Daoy (cell line): ENCODE data around the gene TRIM62. TPM values are rescaled to one million over a fixed set of nuclear protein-coding genes. Genes with fewer than 3 reads are reported as not detected.
"Not testable (repeated sequence)": the region's sequence is repeated elsewhere in the genome, so short reads cannot be mapped to it uniquely, and the experiment has no call there.

ENCODE experiments used
- DNase-seq: peaks from one replicate; pipeline ENCODE4 v3.0.0-alpha.2; 2015; ENCODE audit warnings: low read depth
- total RNA-seq: library from RNA; depleted of rRNA; stranded (reverse); fragments of >200 nt; shearing (Covaris generic); gene quantifications from 2 replicates; pipeline ENCODE4 v1.2.3, GENCODE V29; 2014

The TRIM62 gene
- total RNA-seq, 1 experiment from 2014 or later: 5.4 TPM

DNA sequence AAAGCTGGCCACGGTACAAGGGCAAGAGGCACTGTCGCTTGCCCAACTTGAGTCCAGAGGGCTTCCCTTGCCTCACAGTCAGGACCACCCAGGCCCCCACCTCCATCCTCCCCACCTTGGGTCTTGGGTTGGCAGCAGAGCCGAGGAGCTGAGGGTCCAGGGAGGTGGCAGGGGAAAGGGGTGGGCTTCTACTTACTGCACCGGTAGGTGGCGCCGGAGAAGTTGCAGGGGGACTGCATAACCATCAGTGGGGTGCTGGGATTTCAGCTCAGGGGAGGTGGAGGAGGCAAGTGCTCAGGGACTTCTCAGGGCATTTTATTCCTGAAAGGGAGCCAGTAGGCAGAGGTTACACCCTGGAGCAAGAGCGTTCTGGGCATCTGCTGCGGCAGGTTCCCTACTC is 44.0 kb downstream of the TRIM62 start:
- DNase-seq: peak; percentile 57

DNA sequence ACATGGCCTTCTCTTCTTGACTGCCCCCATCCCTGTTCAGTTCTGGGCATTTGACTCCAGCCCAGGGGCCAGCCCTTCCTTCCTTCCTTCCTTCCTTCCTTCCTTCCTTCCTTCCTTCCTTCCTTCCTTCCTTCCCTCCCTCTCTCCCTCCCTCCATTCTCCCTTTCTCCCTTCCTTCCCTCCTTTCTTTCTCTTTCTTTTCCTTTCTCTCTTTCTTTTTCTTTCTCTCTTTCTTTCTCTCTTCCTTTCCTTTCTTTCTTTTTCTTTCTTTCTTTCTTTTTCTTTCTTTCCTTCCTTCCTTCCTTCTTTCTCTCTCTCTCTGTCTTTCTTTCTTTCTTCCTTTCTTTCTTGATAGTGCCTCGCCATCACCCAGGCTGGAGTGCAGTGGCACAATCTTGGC is 45.8 kb downstream of the TRIM62 start:
- not testable (repeated sequence) for DNase-seq

DNA sequence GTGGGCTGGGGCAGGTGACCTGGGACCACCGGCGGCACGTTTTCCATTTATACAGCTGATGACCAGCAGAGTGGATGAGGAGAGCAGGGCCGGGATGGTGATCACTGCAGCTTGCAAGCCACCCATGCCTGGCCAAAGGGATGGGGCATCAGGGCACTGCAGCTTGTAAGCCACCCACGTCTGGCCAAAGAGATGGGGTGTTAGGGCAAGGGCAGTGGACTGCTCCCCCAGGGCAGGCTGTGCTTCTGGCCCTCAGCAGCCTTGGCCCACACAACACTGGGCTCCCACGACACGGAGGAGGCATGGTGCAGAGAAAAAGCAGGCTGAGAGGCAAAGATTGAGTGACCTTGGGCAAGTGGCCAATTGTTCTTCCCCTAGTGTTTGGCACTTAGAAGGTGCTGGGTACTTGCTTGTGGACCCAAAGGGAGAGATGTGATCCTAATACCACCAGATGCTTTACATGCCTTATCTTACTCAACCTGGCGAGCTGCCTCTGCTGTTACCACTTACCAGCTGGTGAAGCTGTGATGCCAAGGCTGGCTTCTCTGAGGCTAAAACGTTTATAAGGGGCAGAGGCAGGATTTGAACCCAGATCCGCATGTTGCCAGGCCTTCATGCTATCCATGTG is 48.3 kb downstream of the TRIM62 start:
- DNase-seq: no peak

DNA sequence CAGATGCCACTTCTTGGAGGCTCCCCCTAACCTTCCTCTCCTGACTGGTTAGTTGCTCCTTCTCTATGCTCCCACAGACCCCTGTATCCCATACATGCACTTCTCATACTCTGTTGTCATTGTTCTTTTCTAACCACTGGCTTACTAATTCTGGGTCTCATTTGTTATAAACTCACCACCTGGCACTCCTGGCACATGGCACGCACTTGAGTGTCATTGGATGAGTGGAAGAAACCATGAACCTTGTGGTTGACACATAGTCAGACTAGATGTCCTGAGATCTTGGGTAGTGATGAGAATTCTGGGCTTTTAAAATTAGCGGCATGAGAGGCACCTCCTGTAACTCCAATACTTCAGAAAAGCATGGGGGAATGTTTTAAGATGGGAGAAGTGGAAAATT is 49.3 kb downstream of the TRIM62 start:
- DNase-seq: no peak

DNA sequence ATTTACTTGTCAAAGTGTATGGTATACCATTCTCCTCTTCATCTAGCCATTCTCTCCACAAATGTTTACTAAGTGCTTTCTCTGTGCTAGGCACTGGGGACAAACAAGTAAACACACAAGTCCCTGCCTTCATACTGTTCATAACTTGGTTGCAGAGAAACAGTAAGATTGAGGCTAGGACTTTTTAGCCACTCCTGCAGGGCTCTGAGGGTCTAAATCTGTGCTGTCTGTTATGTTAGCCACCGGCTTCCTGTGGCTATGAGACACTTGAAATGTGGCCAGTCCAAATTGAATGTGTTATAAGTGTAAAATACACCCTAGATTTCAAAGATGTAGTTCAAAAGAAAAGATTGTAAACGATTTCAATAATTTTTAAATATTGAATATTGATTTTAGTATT is 50.7 kb downstream of the TRIM62 start:
- DNase-seq: no peak

DNA sequence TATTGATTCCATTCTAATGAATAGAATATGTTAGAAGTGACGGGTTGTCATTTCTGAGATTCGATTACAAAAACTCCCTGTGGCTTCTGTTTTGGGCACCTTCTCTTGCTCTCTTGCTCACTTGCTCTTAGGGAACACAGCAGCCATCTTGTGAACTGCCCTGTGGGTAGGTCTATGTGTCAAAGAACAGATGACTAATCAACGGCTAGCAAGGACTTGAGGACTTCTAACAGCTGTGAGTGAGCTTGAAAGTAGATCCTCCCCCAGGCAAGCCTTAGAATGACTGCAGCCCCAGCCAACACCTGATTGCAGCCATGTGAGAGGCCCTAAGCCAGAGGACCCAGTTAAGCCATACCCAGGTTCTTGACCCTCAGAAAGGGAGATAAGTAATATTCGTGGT is 51.5 kb downstream of the TRIM62 start:
- peak; percentile 37 for DNase-seq

DNA sequence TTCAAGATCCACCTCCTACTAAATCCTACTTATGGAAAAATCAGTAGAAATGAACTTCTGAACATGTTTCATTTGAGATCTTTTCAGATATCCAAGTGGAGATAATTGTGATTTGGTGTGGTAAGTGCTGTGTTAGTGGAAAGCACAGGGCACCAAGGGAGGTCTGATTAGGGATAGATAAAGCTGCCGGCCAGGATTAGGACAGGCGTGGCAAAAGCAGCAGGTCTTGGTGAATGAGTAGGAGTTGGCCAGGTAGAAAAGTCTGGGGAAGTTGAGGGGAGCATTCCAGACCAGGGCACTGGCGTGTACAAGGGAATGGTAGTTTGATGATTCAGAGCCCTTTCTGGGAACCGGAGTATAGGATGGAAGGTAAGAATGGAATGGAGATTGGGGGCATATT is 53.1 kb downstream of the TRIM62 start:
- no peak for DNase-seq

DNA sequence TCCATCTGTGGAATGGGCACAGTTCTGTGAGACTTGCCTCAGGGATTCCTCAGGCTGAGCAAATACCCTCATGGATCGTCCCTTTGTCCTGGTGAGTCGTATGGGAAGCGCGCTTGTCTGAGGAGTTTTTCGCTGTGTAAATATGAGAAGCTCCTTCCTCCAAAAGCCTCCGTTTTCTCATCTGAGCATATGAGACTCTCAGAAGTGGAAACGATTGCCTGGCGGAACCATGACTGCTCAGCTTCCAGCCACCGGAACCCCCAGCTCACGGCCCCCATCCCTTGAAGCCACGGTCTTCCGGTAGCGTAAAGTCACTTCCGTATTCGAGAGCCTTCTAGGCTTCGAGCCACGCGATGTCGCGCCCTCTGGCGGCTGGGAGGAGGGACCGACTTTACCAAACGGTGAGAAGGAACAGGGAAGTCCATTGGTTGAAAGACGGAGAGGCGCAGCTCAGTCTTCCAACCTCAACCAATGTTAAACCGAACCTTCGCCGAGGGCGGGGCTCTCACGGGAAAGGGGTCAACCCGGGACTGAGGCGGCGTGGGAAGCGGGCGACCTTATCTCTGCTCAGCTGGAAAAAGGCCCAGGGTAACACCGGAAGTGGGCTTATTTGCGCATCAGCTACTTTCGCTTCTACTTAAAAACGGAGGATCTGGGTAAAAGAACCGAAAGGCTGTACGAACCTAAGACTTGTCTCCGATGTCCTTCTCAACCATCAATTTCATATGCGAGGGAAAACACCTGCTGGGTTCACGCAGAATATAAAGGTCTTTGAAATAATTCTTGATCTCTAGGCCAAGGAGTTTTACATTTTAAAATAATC is 54.6 kb downstream of the TRIM62 start:
- peak; percentile 100 for DNase-seq

DNA sequence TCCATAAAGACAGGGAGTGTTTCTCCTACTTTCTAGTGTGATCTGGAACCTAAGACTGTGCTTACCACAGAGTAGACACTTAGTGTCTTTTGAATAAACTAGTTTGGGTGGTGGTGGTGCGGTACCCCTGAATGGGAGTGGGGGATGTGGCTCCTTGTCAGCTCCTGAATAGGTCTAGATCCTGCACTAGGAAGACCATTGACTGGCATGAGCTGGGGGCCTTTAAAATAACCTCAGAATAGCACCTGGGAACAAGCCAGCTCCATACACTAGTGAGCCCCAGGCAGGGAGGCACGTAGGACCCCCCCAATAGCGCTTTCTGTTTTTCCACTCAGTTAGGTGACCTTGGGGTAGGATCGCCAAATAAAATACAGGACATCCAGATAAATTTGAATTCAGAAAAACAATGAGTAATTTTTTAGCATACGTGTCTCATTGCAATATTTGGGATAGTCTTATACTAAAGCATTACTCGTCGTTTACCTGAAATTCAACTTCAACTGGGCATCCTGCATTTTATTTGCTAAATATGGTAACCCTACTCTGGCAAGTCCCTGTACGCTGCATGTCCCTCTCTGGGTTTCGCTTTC is 55.3 kb downstream of the TRIM62 start:
- no peak for DNase-seq

DNA sequence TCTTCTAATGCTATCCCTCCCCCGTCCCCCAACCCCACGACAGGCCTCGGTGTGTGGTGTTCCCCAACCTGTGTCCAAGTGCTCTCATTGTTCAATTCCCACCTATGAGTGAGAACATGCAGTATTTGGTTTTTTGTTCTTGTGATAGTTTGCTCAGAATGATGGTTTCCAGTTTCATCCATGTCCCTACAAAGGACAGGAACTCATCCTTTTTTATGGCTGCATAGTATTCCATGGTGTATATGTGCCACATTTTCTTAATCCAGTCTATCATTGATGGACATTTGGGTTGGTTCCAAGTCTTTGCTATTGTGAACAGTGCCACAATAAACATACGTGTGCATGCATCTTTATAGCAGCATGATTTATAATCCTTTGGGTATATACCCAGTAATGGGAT is 57.2 kb downstream of the TRIM62 start:
- DNase-seq: not testable (repeated sequence)

DNA sequence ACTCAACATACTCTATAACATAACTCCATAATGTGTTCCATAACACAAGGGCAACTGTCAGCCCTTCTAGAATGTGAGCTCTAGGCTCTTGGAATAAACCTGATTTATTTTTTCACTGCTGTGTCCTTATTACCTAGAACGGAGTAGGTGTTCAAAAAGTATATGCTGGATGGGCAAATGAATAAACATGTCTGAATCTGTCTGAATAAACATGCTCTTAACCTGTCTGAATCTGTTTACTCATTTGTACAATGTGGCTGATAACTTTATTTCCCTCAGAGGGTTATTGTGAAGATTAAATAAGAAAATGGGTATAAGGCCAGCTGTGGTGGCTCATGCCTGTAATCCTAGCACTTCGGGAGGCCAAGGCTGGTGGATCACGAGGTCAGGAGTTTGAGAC is 58.6 kb downstream of the TRIM62 start:
- no peak for DNase-seq

DNA sequence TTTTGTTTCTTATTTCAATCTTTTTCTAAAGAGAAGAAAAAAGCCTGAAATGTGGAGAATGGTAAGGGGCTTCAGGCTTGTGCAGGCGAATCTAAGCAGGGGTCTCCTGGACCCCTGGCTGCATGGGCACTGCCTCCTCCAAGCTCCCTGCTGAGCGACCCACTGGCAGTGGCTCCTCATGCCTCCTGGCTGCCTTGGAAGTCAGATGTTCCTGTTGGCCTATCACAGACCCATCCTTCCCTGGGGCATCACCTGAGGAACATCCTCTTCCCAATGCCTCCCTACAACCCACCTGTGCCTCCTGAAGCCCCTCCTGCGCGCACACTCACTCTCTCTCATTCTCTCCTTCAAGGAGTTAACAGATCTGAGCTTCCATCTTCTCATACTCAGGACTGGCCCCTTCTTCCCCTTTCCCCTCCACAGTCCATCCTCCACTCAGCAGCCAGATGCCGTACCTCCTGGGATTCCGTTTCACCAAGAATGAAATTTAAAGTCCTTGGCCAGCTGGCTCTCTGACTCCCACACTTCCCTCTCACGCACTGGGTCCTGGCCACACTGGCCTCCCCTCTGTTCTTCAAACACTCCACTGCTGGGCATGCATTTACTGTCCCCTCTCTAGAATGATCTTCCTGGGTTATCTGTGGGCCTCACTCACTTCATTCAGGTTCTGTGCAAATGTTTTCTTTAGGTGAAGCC is 59.2 kb downstream of the TRIM62 start:
- DNase-seq: no peak

DNA sequence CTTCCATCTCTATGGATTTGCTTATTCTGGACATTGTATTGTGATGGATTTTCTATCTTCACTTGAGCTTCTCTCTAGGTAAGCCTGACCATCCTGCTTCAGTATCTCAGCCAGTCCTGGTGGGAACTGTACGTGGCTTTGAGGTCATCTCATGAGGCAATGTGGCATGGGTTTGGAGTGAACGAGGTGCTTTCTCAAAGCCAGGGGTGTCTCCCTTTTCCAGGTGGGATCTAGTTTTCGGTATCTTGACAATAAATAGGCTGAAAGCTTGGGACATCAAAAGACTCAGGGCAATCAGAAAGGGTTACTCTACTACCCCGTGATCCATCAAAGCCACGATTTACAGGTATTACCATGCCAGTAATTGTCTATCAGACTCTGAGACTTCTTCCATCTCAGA is 60.1 kb downstream of the TRIM62 start:
- no peak for DNase-seq

DNA sequence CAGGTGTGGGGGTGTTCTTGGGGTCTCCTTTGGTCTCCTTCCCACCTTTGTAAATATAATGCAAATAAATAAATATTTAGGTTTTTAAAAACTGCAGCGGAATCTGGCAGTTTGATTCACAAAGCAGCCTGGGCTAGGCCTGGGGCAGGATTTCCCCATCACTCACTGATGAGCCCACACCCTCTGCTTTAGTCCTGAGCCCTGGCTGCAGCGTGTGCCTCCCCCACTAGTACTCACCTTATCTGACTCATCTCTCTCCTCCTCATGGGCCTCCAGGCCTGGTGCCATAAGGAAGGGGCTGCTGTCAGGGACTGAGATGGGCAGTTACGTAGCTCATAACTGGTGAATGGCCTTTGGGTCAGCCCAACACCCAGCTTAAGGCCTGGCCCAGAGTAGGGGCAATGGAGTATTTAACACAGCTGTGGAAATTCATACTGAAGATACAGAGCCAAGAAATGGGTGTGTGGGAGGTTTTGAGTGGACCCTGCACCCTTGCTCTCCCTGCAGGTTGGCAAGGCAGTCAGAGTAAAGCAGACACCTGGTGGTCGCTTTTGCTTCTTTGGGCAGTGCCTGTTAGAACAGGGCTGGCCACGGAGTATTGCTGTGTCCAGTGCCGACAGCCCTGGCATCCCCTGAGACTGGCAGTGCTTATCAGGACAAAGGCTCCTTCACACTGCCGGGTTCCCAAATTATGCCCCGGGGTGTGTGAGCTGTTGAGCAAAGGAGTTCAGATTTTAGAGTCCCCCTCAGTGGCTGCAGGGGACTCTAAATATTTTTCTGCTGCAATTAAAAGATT is 61.2 kb downstream of the TRIM62 start:
- peak; percentile 43 for DNase-seq

DNA sequence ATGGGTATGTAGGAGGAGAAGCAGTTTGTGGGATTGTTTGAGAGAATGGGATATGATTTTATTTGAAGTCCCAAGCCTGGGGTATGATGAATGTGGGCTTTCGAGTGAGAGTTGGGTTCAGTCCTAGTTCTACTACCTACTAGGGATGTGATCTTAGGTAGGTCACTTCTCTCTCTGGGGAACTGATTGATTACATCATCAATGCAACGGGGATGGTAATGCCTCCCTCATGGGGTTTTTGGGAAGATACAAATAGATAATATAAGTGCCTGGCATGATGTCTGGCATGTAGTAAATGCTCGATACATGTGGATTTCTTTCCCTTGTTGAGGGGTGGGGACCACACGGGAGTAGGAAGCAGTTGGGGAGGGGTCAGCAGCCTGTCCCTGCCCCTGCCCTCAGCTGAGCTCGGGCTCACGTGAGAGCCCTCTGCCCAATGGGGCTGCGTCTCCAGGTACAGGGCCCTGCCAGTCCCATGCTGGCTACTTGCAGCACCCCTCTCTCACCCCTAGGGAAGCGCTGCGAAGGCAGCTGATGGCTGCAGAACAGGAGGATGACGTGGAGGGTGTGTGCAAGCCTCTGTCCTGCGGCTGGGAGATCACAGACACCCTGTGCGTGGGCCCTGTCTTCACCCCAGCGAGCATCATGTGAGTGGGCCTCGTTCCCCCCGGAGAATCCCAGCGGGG is 62.2 kb downstream of the TRIM62 start:
- no peak for DNase-seq

DNA sequence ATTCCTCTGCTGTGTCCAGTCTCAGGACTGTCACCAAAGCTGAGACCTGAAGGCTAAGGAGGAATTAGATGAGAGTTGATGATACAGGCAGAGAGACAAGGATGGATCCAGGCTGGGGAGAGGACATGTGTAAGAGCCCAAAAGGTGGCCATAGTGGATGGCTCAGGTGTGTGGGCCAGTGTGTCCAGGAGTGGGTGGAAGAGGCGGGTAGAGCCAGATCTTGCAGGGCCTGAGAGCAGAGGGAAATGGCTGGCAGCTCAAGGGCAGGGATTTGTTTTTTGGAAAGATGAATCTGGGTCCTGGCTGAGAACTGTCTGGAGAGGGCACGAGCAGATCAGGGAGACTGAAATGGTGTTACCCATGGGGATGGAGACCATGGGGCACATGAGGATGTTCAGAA is 62.8 kb downstream of the TRIM62 start:
- no peak for DNase-seq

DNA sequence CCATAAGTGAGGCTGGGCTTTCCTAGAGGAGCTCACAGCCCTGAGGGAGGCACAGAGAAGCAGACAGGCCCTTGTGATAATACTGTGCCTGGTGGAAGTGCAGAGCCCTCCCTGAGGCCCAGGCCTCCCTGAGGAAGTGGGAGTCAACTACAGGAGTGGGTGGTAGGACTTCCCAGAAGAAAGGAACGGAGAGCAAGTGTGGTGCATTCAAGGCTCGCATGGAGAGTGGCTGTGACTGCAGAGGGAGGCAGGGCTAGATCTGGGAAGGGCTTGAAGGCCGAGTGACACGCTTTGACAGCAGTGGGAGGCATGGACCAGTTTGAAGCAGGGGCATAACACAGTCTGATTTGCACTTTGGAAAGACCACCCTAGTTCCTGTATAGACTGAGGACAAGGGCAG is 63.6 kb downstream of the TRIM62 start:
- DNase-seq: no peak

DNA sequence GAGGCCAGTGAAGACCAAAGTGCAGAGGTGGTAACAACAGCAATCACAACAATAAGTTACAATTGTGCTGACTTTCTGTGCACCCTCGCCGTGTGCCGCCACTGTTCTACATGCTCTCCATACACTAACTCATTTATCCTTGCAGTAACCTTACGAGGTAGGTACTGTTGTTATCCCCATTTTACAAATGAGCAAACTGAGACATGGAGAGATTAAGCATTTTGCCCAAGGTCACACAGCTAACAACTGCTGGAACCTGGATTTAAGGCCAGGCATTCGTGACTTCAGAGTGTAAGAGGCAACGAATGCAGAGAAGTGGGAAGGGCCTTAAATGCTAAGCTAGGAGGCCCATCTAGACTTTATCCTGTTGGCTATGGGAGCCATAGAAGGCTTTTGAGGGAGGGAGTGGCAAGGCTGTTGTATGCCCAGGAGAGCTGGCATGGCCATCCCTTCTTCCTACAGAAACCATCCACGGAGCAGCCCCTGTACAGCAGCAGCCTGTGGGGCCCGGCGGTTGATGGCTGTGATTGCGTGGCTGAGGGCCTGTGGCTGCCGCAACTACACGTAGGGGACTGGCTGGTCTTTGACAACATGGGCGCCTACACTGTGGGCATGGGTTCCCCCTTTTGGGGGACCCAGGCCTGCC is 64.3 kb downstream of the TRIM62 start:
- no peak for DNase-seq

DNA sequence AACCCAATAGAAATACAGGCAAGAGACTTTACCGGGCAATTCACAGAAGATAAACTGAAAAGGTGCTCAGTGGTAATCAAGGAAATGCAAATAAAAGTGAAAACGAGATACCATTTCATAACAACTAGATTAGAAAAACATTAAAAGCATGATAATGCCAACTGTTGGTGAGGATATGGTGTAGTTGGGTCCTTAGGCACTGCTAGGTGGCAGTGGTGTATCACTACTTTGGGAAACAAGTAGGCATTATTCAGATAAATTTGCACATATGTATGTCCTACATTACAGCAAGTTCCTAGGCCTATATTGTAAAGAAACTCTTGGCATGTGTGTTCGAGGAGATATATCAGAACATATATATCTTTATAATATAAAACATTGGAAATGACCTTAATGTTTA is 69.9 kb downstream of the TRIM62 start:
- DNase-seq: no peak

DNA sequence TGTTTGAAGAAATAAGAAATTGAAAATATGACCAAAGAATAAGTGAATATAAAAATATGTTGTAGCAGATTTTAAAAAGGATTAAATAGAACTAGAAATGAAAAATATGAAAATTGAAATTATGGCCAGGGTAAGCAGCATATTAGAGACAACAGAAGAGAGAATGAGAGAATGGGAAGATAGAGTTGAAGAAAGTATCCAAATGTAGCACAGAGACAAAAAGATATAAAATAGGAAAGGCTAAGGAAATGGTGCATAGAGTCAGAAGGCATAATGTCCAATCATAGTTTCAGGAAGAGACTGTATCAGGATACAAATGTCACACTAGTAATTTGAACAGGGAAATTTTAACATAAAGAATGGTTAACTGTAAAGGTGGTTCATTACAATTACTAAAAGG is 71.4 kb downstream of the TRIM62 start:
- DNase-seq: no peak

DNA sequence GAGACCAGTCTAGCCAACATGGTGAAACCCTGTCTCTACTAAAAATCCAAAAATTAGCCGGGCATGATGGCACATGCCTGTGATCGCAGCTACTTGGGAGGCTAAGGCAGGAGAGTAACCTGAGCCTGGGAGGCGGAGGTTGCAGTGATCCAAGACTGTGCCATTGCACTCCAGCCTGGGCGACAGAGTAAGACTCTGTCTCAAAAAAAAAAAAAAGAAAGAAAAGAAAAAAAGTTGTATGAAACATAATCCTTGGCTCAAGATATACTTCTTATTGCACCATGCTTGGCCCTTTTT is 81.8 kb downstream of the TRIM62 start:
- peak; percentile 25 for DNase-seq
